Endothelial cell of umbilical vein (primary cell): Measurements from ENCODE around the gene ATP8A1. TPM values are rescaled to one million over a fixed set of nuclear protein-coding genes. Genes with fewer than 3 reads are reported as not detected.

ENCODE experiments used
- BruUV-seq: library from RNA; stranded (reverse); fragments of 400-500 nt; replicated peaks from 2 replicates; lab custom pipeline; 2021; lab: Mats Ljungman, UMichigan
- CTCF ChIA-PET: fragments of 300-600, 350-600 bp; sonication (Branson Sonifier 250); formaldehyde crosslinking; loops from one replicate; lab custom pipeline; 2021; ENCODE audit warnings: antibody characterized with exemption, inconsistent platforms; lab: Charles Lee
- POLR2A ChIA-PET: fragments of 300-600, 350-600 bp; sonication (Branson Sonifier 250); formaldehyde crosslinking; loops from one replicate; lab custom pipeline; 2021; ENCODE audit warnings: antibody characterized with exemption, inconsistent platforms; lab: Charles Lee
- DNase-seq: peaks from one replicate; pipeline ENCODE4 v3.0.0-alpha.2; 2011; ENCODE audit warnings: low read depth, low spot score
- FAIRE-seq: peaks from 2 replicates; lab custom pipeline; 2011; peaks lifted over from hg19 to GRCh38; lab: Jason Lieb, UNC
- H2AFZ ChIP-seq: 2 replicates; pipeline ENCODE4 v1.6.0; 2012; ENCODE audit warnings: low read depth, low read length, control low read depth, inconsistent platforms
- H3K27ac ChIP-seq: 2 replicates; pipeline ENCODE4 v1.5.1; 2011; ENCODE audit warnings: low read depth, mild to moderate bottlenecking, control low read depth, low read length, moderate library complexity; ENCODE audit not compliant: insufficient read depth
- H3K27me3 ChIP-seq, 2 experiments: 2 replicates each; pipeline versions ENCODE4 v1.6.0 to v1.6.1; 2011; ENCODE audit warnings: low read length in 2 of 2, mixed read lengths in 1 of 2; ENCODE audit not compliant: control insufficient read depth in 2 of 2, insufficient read depth in 2 of 2
- H3K36me3 ChIP-seq, 2 experiments: 2 replicates in 1 of 2; 3 replicates in 1 of 2; pipeline ENCODE4 v1.5.1; 2011; ENCODE audit warnings: low read length in 2 of 2, mild to moderate bottlenecking in 1 of 2, moderate library complexity in 1 of 2; ENCODE audit not compliant: control insufficient read depth in 2 of 2, insufficient read depth in 2 of 2; ENCODE audit errors: extremely low read depth in 1 of 2
- H3K4me1 ChIP-seq: 3 replicates; pipeline ENCODE4 v1.5.1; 2011; ENCODE audit warnings: mild to moderate bottlenecking, low read length; ENCODE audit not compliant: control insufficient read depth, insufficient read depth; ENCODE audit errors: extremely low read depth
- H3K4me2 ChIP-seq: 2 replicates; pipeline ENCODE4 v1.6.1; 2011; ENCODE audit warnings: low read length, control low read depth, mixed read lengths; ENCODE audit not compliant: insufficient read depth
- H3K4me3 ChIP-seq, 3 experiments: fragments of 200-600 bp in 1 of 3; sonication (generic), shearing (Covaris generic) in 1 of 3; replicated peaks in 1 of 3; 2 replicates each; pipeline ENCODE4 v1.5.1; 2011 to 2016; ENCODE audit warnings: control low read depth in 3 of 3, low read length in 3 of 3, mild to moderate bottlenecking in 2 of 3, inconsistent platforms in 1 of 3, low read depth in 1 of 3, moderate library complexity in 1 of 3; ENCODE audit not compliant: insufficient read depth in 1 of 3
- H3K79me2 ChIP-seq: 2 replicates; pipeline ENCODE4 v1.6.0; 2012; ENCODE audit warnings: low read length, inconsistent platforms; ENCODE audit not compliant: control insufficient read depth, insufficient read depth
- H3K9ac ChIP-seq: replicated peaks from 2 replicates; pipeline ENCODE3; 2011; ENCODE audit warnings: low read length, control low read depth; ENCODE audit not compliant: insufficient read depth; ENCODE audit errors: extremely low read depth
- H3K9me1 ChIP-seq: replicated peaks from 3 replicates; pipeline ENCODE4 v1.6.0; 2011; ENCODE audit warnings: mild to moderate bottlenecking, low read length; ENCODE audit not compliant: control insufficient read depth, insufficient read depth; ENCODE audit errors: extremely low read depth
- H3K9me3 ChIP-seq: replicated peaks from 2 replicates; pipeline ENCODE4 v1.5.1; 2012; ENCODE audit warnings: low read length, inconsistent platforms; ENCODE audit not compliant: control insufficient read depth, insufficient read depth
- H4K20me1 ChIP-seq: replicated peaks from 2 replicates; pipeline ENCODE3; 2011; ENCODE audit warnings: mild to moderate bottlenecking, low read length; ENCODE audit not compliant: control insufficient read depth, insufficient read depth; ENCODE audit errors: extremely low read depth
- EZH2 ChIP-seq: IDR thresholded peaks from 2 replicates; pipeline ENCODE4 v1.6.1; 2012; ENCODE audit warnings: borderline replicate concordance, low read depth, mild to moderate bottlenecking, moderate library complexity, low read length, inconsistent platforms; ENCODE audit not compliant: severe bottlenecking
- FOS ChIP-seq: IDR thresholded peaks from 2 replicates; pipeline ENCODE4 v1.6.1; 2011; ENCODE audit warnings: mild to moderate bottlenecking, low read length, moderate library complexity, borderline replicate concordance; ENCODE audit not compliant: insufficient read depth
- GATA2 ChIP-seq: IDR thresholded peaks from 2 replicates; pipeline ENCODE4 v1.7.0; 2011; ENCODE audit warnings: low read depth, mild to moderate bottlenecking, moderate library complexity, mixed read lengths, low read length; ENCODE audit not compliant: insufficient read length, insufficient read depth
- JUN ChIP-seq: IDR thresholded peaks from 2 replicates; pipeline ENCODE4 v1.6.1; 2011; ENCODE audit warnings: borderline replicate concordance, low read depth; ENCODE audit not compliant: insufficient read length, insufficient read depth
- MYC ChIP-seq: IDR thresholded peaks from one replicate; pipeline ENCODE4 v1.6.1; 2011; ENCODE audit warnings: mild to moderate bottlenecking, low read depth, low read length
- POLR2A ChIP-seq: IDR thresholded peaks from 2 replicates; pipeline ENCODE4 v1.6.1; 2012; ENCODE audit warnings: low read depth, mild to moderate bottlenecking, control low read depth, low read length
- POLR2AphosphoS5 ChIP-seq: IDR thresholded peaks from 2 replicates; pipeline ENCODE4 v1.6.1; 2012; ENCODE audit warnings: low read depth, mild to moderate bottlenecking, control low read depth, low read length, moderate library complexity; ENCODE audit not compliant: insufficient read depth
- dilution Hi-C: fragments of 300-500 bp; cut with MboI; formaldehyde crosslinking; loops from one replicate; pipeline ENCODE4 v1.15.0; 2019; ENCODE audit warnings: low sequenced_read_pairs; ENCODE audit not compliant: extremely low pct_ligation_motif_present
- intact Hi-C: fragments of 100-400 bp; cut with micrococcal nuclease; formaldehyde crosslinking; loops from one replicate; pipeline ENCODE4 v1.10.0; 2022
- polyA plus RNA-seq, 4 experiments: library from polyadenylated mRNA; depleted of rRNA in 3 of 4; stranded (reverse) in 3 of 4; unstranded in 1 of 4; fragments of >200 nt; gene quantifications; 2 replicates each; pipeline versions ENCODE4 v1.2.1 to v1.2.3, GENCODE V29; 2011 to 2012; ENCODE audit warnings: missing spikeins in 1 of 4
- total RNA-seq: library from RNA; stranded (reverse); gene quantifications from 2 replicates; pipeline ENCODE4 v1.2.3, GENCODE V29; 2021
- TF ChIP-seq, protein P1 (sequence below), 2 donors: IDR thresholded peaks; 1 replicate in 1 of 2; 2 replicates in 1 of 2; pipeline ENCODE4 v1.5.1; 2011; ENCODE audit warnings: low read length in 2 of 2, mild to moderate bottlenecking in 2 of 2, moderate library complexity in 2 of 2, control low read depth in 1 of 2, inconsistent platforms in 1 of 2, low read depth in 1 of 2; ENCODE audit not compliant: insufficient read depth in 1 of 2; ENCODE audit errors: extremely low read depth in 1 of 2
- TF ChIP-seq, protein P2 (sequence below): IDR thresholded peaks from 2 replicates; pipeline ENCODE4 v1.6.1; 2011; ENCODE audit not compliant: insufficient read depth, insufficient read length

ATP8A1 gene
- total and polyA plus RNA-seq, 2 donors (not counting 3 experiments of a cell fraction or from before 2014, with no cell fraction given), result 0.97 to 11.5 TPM

DNA sequence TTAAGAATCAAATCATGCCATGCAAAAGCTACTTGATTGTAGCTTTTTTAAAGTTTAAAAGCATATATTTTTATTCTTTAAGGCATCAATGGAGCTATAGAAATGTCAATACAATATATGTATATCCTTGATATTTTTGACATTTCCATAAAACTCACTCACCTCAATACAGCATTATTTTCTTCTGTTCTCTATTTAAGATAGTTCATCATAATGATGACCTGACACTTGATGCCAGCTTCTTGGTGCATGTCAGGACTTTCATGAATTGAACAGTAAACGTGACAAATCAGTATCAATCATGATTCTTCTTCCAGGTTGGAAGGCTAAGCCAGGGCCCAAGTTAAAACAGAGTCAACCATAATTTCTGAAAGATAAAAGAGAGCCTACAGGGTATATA lies 33.6 kb upstream of the ATP8A1 start:
- POLR2A ChIA-PET, result no interaction called here
- dilution Hi-C loops, result no loop called here
- Histone ChIP-seq H3K9ac (no peak overlapping the region), H3K4me3 (no peak overlapping the region), H2AFZ (no peak overlapping the region), H3K27ac (no peak overlapping the region), H3K9me1 (no peaks in the 10 kb centered on the region), H3K79me2 (no peaks in the 10 kb centered on the region), H3K36me3 (no peaks in the 10 kb centered on the region), H3K4me2 (no peak overlapping the region), H4K20me1 (no peaks in the 10 kb centered on the region), H3K27me3 (no peaks in the 10 kb centered on the region), H3K4me1 (no peaks in the 10 kb centered on the region), H3K9me3 (no peaks in the 10 kb centered on the region)
- CTCF ChIA-PET, result no interaction called here
- TF ChIP-seq MYC (no peak), GATA2 (no peak), POLR2AphosphoS5 (no peak), POLR2A (no peak), FOS (no peak), EZH2 (no peak), JUN (no peak)
- TF ChIP-seq, protein P1, sequence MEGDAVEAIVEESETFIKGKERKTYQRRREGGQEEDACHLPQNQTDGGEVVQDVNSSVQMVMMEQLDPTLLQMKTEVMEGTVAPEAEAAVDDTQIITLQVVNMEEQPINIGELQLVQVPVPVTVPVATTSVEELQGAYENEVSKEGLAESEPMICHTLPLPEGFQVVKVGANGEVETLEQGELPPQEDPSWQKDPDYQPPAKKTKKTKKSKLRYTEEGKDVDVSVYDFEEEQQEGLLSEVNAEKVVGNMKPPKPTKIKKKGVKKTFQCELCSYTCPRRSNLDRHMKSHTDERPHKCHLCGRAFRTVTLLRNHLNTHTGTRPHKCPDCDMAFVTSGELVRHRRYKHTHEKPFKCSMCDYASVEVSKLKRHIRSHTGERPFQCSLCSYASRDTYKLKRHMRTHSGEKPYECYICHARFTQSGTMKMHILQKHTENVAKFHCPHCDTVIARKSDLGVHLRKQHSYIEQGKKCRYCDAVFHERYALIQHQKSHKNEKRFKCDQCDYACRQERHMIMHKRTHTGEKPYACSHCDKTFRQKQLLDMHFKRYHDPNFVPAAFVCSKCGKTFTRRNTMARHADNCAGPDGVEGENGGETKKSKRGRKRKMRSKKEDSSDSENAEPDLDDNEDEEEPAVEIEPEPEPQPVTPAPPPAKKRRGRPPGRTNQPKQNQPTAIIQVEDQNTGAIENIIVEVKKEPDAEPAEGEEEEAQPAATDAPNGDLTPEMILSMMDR (IDR thresholded peaks at IDR 0.05; ENCODE audit: extremely low read depth in 1 of 2, insufficient read depth in 1 of 2, low read depth in 1 of 2, low read length in 2 of 2), result no peak
- TF ChIP-seq, protein P2, sequence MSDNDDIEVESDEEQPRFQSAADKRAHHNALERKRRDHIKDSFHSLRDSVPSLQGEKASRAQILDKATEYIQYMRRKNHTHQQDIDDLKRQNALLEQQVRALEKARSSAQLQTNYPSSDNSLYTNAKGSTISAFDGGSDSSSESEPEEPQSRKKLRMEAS, result no peak
- BruUV-seq, result no TSS peak
- FAIRE-seq, result no peak
- intact Hi-C loops, result no loop called here
- no peak for DNase-seq
